ENCODE measurements around the gene SSR4.
A peak's percentile ranks its signal among the peaks of the same experiment; 100 is the strongest.

Gene SSR4

GRCh38 chrX:153818571-153819383 is 24.3 kb downstream of the SSR4 start:
- DNase-seq (ENCODE audit: low read depth in 2 of 2), result no peak
- H3K4me3 ChIP-seq (replicated peaks in 1 of 2; ENCODE audit: low read depth in 2 of 2, low read length in 2 of 2), result peak overlapping the region; percentile 26 to 28
- no peak for TF ChIP-seq CTCF (IDR thresholded peaks at IDR 0.05; ENCODE audit: low read depth, low read length)

GRCh38 chrX:153819384-153820040 is 25.0 kb downstream of the SSR4 start:
- DNase-seq (ENCODE audit: low read depth in 2 of 2), result no peak
- no peak for TF ChIP-seq CTCF (IDR thresholded peaks at IDR 0.05; ENCODE audit: low read depth, low read length)
- peak overlapping the region; percentile 26 to 28 for H3K4me3 ChIP-seq (replicated peaks in 1 of 2; ENCODE audit: low read depth in 2 of 2, low read length in 2 of 2)

- no peak for TF ChIP-seq CTCF (IDR thresholded peaks at IDR 0.05; ENCODE audit: low read depth, low read length)
- no peak overlapping the region for H3K4me3 ChIP-seq (replicated peaks in 1 of 2; ENCODE audit: low read depth in 2 of 2, low read length in 2 of 2)
- no peak for DNase-seq (ENCODE audit: low read depth in 2 of 2)
Observed at GRCh38 chrX:153820601-153821000, 26.1 kb downstream of the SSR4 start.

GRCh38 chrX:153821066-153821465 is 26.6 kb downstream of the SSR4 start:
- TF ChIP-seq CTCF (IDR thresholded peaks at IDR 0.05; ENCODE audit: low read depth, low read length), result no peak

GRCh38 chrX:153824348-153824747 is 29.9 kb downstream of the SSR4 start:
- no peak for DNase-seq (ENCODE audit: low read depth in 2 of 2)
- H3K4me3 ChIP-seq (replicated peaks in 1 of 2; ENCODE audit: low read depth in 2 of 2, low read length in 2 of 2), result no peak overlapping the region
- TF ChIP-seq CTCF (IDR thresholded peaks at IDR 0.05; ENCODE audit: low read depth, low read length), result no peak

More at GRCh38 chrX:153821066-153821465, 26.6 kb downstream of the SSR4 start:
- H3K4me3 ChIP-seq (replicated peaks in 1 of 2; ENCODE audit: low read depth in 2 of 2, low read length in 2 of 2), result no peak overlapping the region
- DNase-seq (ENCODE audit: low read depth in 2 of 2), result no peak

- TF ChIP-seq CTCF (IDR thresholded peaks at IDR 0.05; ENCODE audit: low read depth, low read length), result no peak
- H3K4me3 ChIP-seq (replicated peaks in 1 of 2; ENCODE audit: low read depth in 2 of 2, low read length in 2 of 2), result no peak overlapping the region
- no peak for DNase-seq (ENCODE audit: low read depth in 2 of 2)
Observed at GRCh38 chrX:153825042-153825441, 30.6 kb downstream of the SSR4 start.

All from cardiac fibroblast (primary cell).